Loucy (cell line): ENCODE data around the gene DNAI4.

Experiments used
- EZH2phosphoT487 ChIP-seq: fragments of 200-600 bp; IDR thresholded peaks from 2 replicates; pipeline ENCODE4 v1.6.1; 2018; ENCODE audit warnings: antibody characterized with exemption, mild to moderate bottlenecking, moderate library complexity, borderline replicate concordance
- TF ChIP-seq, protein P1 (sequence below): fragments of 200-600 bp; sonication (generic); conservative IDR thresholded peaks from 2 replicates; pipeline ENCODE4 v1.5.1; 2014; ENCODE audit warnings: mild to moderate bottlenecking, antibody characterized with exemption, low read length

DNA sequence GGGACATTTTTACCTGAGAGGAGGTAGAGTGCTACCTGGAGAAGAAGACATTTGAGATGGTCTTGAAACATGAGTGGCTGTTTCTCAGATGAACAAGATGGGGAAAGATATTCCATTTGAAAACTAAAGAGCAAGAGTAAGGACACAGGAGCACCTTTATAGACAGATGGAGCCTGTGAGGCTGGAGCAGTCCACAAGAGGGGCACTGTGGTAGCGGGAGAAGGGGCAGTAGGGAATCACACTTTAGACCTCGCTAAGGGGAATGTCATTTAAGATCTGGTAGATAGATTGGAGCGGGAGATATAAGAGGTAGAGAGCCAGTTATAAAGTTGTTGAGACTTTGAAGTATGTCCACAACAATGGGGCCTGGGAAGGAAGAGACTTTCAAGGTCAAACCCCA, 149.0 kb downstream of the DNAI4 start:
- TF ChIP-seq, protein P1, sequence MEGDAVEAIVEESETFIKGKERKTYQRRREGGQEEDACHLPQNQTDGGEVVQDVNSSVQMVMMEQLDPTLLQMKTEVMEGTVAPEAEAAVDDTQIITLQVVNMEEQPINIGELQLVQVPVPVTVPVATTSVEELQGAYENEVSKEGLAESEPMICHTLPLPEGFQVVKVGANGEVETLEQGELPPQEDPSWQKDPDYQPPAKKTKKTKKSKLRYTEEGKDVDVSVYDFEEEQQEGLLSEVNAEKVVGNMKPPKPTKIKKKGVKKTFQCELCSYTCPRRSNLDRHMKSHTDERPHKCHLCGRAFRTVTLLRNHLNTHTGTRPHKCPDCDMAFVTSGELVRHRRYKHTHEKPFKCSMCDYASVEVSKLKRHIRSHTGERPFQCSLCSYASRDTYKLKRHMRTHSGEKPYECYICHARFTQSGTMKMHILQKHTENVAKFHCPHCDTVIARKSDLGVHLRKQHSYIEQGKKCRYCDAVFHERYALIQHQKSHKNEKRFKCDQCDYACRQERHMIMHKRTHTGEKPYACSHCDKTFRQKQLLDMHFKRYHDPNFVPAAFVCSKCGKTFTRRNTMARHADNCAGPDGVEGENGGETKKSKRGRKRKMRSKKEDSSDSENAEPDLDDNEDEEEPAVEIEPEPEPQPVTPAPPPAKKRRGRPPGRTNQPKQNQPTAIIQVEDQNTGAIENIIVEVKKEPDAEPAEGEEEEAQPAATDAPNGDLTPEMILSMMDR: no peak
- TF ChIP-seq EZH2phosphoT487: no peak
